ENCODE results near the gene PFN3.
"Not testable (repeated sequence)": the region's sequence is repeated elsewhere in the genome, so short reads cannot be mapped to it uniquely, and the experiment has no call there.

PFN3 gene

GRCh38 chr5:177425196-177425800 lies 24.8 kb upstream of the PFN3 start:
- no peak for DNase-seq

- DNase-seq: no peak
These were observed 23.2 kb upstream of the PFN3 start for GRCh38 chr5:177423671-177424070.

GRCh38 chr5:177421062-177421798 lies 20.8 kb upstream of the PFN3 start:
- no peak for DNase-seq

GRCh38 chr5:177420472-177420871 lies 20.0 kb upstream of the PFN3 start:
- DNase-seq: not testable (repeated sequence)

GRCh38 chr5:177419046-177419445 lies 18.6 kb upstream of the PFN3 start:
- DNase-seq: no peak

GRCh38 chr5:177417081-177417480 lies 16.6 kb upstream of the PFN3 start:
- DNase-seq: not testable (repeated sequence)

GRCh38 chr5:177414481-177414880 lies 14.0 kb upstream of the PFN3 start:
- DNase-seq: no peak

GRCh38 chr5:177412603-177413233 lies 12.3 kb upstream of the PFN3 start:
- DNase-seq: no peak

- no peak for DNase-seq
These were observed 10.1 kb upstream of the PFN3 start for GRCh38 chr5:177410575-177410974.

GRCh38 chr5:177409043-177409801 lies 8.8 kb upstream of the PFN3 start, which contains the start of gene F12:
F12 (minus strand) TSS chr5:177409564; CDS start chr5:177409527, 37 bp downstream.
- DNase-seq: no peak

- DNase-seq: no peak
These were observed 5.3 kb upstream of the PFN3 start for GRCh38 chr5:177405805-177406204.

GRCh38 chr5:177405312-177405711 lies 4.9 kb upstream of the PFN3 start:
- DNase-seq: no peak

GRCh38 chr5:177404641-177405179 lies 4.2 kb upstream of the PFN3 start:
- no peak for DNase-seq

- peak; percentile 81 for DNase-seq
These were observed 3.6 kb upstream of the PFN3 start for GRCh38 chr5:177403792-177404640.

- DNase-seq: peak; percentile 65
These were observed 2.8 kb upstream of the PFN3 start for GRCh38 chr5:177403102-177403791.

GRCh38 chr5:177402271-177403043 lies 2.0 kb upstream of the PFN3 start:
- peak; percentile 88 for DNase-seq

- DNase-seq: no peak
These were observed 2.5 kb downstream of the PFN3 start for GRCh38 chr5:177397875-177398390.

GRCh38 chr5:177396807-177397206 lies 3.7 kb downstream of the PFN3 start:
- DNase-seq: no peak

GRCh38 chr5:177396078-177396477 lies 4.4 kb downstream of the PFN3 start:
- DNase-seq: no peak

- DNase-seq: no peak
These were observed 6.5 kb downstream of the PFN3 start for GRCh38 chr5:177393990-177394389.
